Retinal pigment epithelial cell (primary cell): ENCODE data around the gene IL1RN.

ENCODE experiments used
- DNase-seq: peaks from one replicate; pipeline ENCODE4 v3.0.0-alpha.2; 2010; ENCODE audit warnings: low read depth
- H3K4me3 ChIP-seq: 2 replicates; pipeline ENCODE4 v1.5.1; 2011; ENCODE audit warnings: mild to moderate bottlenecking, low read length, control low read depth, moderate library complexity
- CTCF ChIP-seq: conservative IDR thresholded peaks from 2 replicates; pipeline ENCODE4 v1.5.1; 2011; ENCODE audit warnings: low read depth, low read length, control low read depth, inconsistent platforms

The IL1RN gene

DNA sequence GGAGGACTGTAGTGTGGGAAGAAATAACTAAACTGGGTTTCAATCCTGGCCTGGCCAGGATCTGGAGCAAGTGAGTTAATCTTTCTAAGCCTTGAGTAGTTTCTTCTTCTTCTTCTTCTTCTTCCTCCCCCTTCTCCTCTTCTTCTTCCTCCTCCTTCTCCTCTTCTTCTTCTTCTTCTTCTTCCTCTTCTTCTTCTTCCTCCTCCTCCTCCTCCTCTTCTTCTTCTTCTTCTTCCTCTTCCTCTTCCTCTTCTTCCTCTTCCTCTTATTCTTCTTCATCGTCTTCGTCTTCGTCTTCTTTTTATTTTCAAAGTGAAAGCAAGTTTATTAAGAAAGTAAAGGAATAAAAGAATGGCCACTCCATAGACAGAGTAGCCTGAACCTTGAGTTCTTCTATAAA, 6.5 kb upstream of the IL1RN start:
- TF ChIP-seq CTCF: no peak
- no peak overlapping the region for H3K4me3 ChIP-seq
- no peak for DNase-seq

- TF ChIP-seq CTCF: no peak
- H3K4me3 ChIP-seq: no peak overlapping the region
- no peak for DNase-seq
These were observed 5.0 kb upstream of the IL1RN start for GRCh38 chr2:113122364-113122763.

DNA sequence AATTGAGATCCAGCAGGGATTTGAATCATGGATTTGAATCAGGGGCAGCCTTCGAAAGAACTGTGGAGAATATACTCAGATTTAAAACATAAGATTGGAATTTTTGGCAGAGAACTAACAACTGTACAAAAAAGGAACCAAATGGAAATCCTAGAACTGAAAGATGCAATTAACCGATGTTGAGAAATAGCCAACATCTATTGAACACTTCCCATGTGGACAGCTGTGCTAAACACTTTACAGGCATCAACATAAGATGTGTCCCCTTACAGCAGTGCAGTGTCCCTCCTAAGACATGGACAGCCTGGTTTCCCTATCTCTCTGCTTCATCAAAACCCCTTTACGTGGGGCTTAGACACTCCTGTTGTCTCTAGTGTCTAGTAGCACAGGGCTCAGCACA, 3.7 kb upstream of the IL1RN start:
- DNase-seq: no peak
- no peak for TF ChIP-seq CTCF
- no peak overlapping the region for H3K4me3 ChIP-seq

- peak; percentile 3 for DNase-seq
These were observed 3.0 kb upstream of the IL1RN start for GRCh38 chr2:113124181-113124961.

DNA sequence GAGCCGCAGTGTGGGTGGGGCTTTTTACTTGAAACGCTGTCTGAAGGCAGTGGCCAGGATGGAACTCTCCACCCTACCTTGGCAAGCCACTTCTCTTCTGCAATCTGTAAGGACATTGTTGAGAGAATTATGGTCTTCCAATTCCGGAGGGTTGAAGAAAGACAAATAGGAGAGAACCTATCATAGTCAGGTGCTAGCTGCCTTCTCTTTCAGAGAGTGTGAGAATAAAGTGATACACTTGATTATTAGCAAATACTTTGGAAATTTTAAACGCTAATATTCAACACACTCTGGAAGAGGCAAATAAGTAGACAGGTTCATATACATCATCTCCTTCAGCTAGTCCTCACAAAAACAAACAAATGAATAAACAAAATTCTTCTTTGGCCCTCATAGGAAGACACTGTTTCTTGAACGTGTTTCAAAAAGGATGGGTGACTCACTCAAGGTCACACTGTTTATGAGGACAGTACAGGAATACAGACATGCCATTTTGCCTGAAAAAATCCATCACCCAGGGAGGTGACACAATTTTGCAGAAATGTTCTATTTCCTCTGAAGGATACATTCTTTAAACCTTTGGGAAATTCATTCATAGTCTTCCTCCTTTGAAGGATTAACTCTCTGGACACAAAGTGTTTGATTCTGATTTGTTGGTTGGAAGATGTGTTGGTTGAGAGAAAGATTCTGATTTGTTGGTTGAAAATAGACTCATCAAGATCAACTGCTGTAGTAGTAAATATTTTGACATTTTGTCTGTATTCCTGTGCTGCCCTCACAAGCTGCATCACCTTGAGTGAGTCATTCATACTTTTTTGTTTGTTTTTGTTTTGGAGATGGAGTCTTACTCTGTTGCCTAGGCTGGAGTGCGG, 2.2 kb upstream of the IL1RN start:
- DNase-seq: no peak
- TF ChIP-seq CTCF: no peak
- H3K4me3 ChIP-seq: no peak overlapping the region

More at GRCh38 chr2:113124181-113124961, 3.0 kb upstream of the IL1RN start:
- H3K4me3 ChIP-seq: no peak overlapping the region
- TF ChIP-seq CTCF: no peak

DNA sequence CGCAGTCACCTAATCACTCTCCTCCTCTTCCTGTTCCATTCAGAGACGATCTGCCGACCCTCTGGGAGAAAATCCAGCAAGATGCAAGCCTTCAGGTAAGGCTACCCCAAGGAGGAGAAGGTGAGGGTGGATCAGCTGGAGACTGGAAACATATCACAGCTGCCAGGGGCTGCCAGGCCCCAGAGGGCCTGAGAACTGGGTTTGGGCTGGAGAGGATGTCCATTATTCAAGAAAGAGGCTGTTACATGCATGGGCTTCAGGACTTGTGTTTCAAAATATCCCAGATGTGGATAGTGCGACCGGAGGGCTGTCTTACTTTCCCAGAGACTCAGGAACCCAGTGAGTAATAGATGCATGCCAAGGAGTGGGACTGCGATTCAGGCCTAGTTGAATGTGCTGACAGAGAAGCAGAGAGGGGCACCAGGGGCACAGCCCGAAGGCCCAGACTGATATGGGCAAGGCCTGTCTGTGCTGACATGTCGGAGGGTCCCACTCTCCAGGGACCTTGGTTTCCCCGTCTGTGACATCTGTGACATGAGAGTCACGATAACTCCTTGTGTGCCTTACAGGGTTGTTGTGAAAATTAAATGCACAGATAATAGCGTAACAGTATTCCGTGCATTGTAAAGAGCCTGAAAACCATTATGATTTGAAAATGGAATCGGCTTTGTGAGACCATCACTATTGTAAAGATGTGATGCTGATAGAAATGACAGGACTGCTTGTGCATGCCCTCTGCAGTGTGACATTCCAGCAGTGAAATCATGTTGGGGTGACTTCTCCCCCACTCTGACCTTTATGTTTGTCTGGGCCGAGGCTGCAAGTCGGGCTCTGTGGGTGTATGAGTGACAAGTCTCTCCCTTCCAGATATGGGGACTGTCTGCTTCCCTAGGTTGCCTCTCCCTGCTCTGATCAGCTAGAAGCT, 510 bp downstream of the IL1RN start:
- H3K4me3 ChIP-seq: no peak overlapping the region

More for the DNA sequence above, 510 bp downstream of the IL1RN start:
- TF ChIP-seq CTCF: no peak
- no peak for DNase-seq
